Panc1 (cell line): ENCODE results near the gene HAX1. TPM values are rescaled to one million over a fixed set of nuclear protein-coding genes. Genes with fewer than 3 reads are reported as not detected.

Experiments used
- ATAC-seq: fragments of 200-7000 bp; cut with Tn5 transposase; 2 replicates; pipeline ENCODE4 v1.9.1; 2020; ENCODE audit warnings: mild to moderate bottlenecking, moderate library complexity
- BruUV-seq: library from RNA; stranded (reverse); fragments of 400-500 nt; replicated peaks from 2 replicates; lab custom pipeline; 2021; lab: Mats Ljungman, UMichigan
- CTCF ChIA-PET: fragments of 300-600 bp; sonication (Branson Sonifier 250); formaldehyde crosslinking; loops from one replicate; lab custom pipeline; 2022; ENCODE audit warnings: antibody characterized with exemption; lab: Charles Lee
- POLR2A ChIA-PET: fragments of 300-600 bp; sonication (Branson Sonifier 250); formaldehyde crosslinking; loops from one replicate; lab custom pipeline; 2022; ENCODE audit warnings: antibody characterized with exemption; lab: Charles Lee
- DNase-seq: peaks from one replicate; pipeline ENCODE4 v3.0.0-alpha.2; 2010; ENCODE audit warnings: low read depth, low spot score
- H3K27ac ChIP-seq: 2 replicates; pipeline ENCODE4 v1.5.1; 2011; ENCODE audit warnings: mild to moderate bottlenecking, low read length, inconsistent platforms
- H3K27me3 ChIP-seq: fragments of 200-500 bp; sonication (Bioruptor generic); 2 replicates; pipeline ENCODE4 v1.6.0; 2014; ENCODE audit warnings: low read length, inconsistent platforms; ENCODE audit not compliant: control insufficient read depth, insufficient read depth
- H3K36me3 ChIP-seq: fragments of 200-500 bp; sonication (Bioruptor generic); 2 replicates; pipeline ENCODE4 v1.5.1; 2014; ENCODE audit warnings: inconsistent platforms, mild to moderate bottlenecking, low read length, moderate library complexity; ENCODE audit not compliant: control insufficient read depth, insufficient read depth
- H3K4me1 ChIP-seq: 2 replicates; pipeline ENCODE4 v1.5.1; 2011; ENCODE audit warnings: inconsistent platforms, mild to moderate bottlenecking, low read length, moderate library complexity; ENCODE audit not compliant: control insufficient read depth, insufficient read depth
- H3K4me3 ChIP-seq, 2 experiments: 2 replicates each; pipeline ENCODE4 v1.5.1; 2011 to 2012; ENCODE audit warnings: low read depth in 2 of 2, low read length in 2 of 2, mild to moderate bottlenecking in 2 of 2, inconsistent platforms in 1 of 2, moderate library complexity in 1 of 2
- H3K9me3 ChIP-seq: fragments of 200-500 bp; sonication (Bioruptor generic); 2 replicates; pipeline ENCODE4 v1.5.1; 2014; ENCODE audit warnings: low read depth, mild to moderate bottlenecking, inconsistent platforms, low read length, moderate library complexity; ENCODE audit not compliant: control insufficient read depth, insufficient read depth
- POLR2AphosphoS5 ChIP-seq: IDR thresholded peaks from 2 replicates; pipeline ENCODE4 v1.6.1; 2012; ENCODE audit warnings: mild to moderate bottlenecking, low read depth, low read length, moderate library complexity
- SIN3A ChIP-seq: IDR thresholded peaks from 2 replicates; pipeline ENCODE4 v1.6.1; 2012; ENCODE audit warnings: low read depth, mild to moderate bottlenecking, low read length, moderate library complexity, borderline replicate concordance; ENCODE audit not compliant: insufficient read depth
- TCF7L2 ChIP-seq: IDR thresholded peaks from 2 replicates; pipeline ENCODE4 v1.6.1; 2011; ENCODE audit warnings: mild to moderate bottlenecking, low read depth, low read length, inconsistent platforms
- in situ Hi-C: cut with HindIII; loops from 2 replicates; pipeline ENCODE4 v1.10.0; 2016; ENCODE audit warnings: low sequenced_read_pairs, low pct_unique_long_range_greater_than_20kb
- intact Hi-C: fragments of 100-400 bp; cut with micrococcal nuclease; formaldehyde crosslinking; loops from one replicate; pipeline ENCODE4 v1.10.0; 2022; ENCODE audit not compliant: unreplicated experiment
- total RNA-seq: library from RNA; stranded (reverse); gene quantifications from one replicate; pipeline ENCODE4 v1.2.1, GENCODE V29; 2021; ENCODE audit not compliant: unreplicated experiment
- TF ChIP-seq, protein P1 (sequence below): fragments of 450-650 bp; IDR thresholded peaks from 2 replicates; pipeline ENCODE4 v1.5.1; 2017; ENCODE audit warnings: mild to moderate bottlenecking
- TF ChIP-seq, protein P2 (sequence below), 2 experiments: IDR thresholded peaks; 2 replicates each; pipeline ENCODE4 v1.6.1; 2011 to 2012; ENCODE audit warnings: low read depth in 2 of 2, control low read depth in 1 of 2, low read length in 1 of 2, mild to moderate bottlenecking in 1 of 2, moderate library complexity in 1 of 2; ENCODE audit not compliant: insufficient read depth in 1 of 2

The HAX1 gene
- total RNA-seq, 1 experiment from 2014 or later: 110 TPM

DNA sequence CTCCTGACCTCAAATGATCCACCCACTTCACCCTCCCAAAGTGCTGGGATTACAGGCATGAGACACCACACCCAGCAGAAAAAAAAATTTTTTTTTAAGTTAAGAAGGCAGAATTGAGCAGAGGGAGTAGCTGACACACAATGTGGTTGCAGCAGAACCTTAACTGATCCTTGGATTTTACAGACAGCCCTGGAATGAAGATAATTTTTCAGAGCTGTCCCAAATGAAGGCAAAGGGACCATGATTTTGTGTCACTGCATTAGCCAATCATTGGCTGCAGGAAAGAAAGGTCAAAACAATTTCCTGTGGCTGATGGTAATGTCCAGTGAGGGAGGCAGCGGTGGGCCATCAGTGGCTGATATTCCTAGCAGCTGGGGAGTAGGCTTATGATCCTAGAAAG lies 29.2 kb downstream of the HAX1 start:
- no peaks in the 10 kb centered on the region for H3K36me3 ChIP-seq
- no TSS peak for BruUV-seq
- no peaks in the 10 kb centered on the region for H3K9me3 ChIP-seq
- no peak overlapping the region for H3K27ac ChIP-seq
- no peak for ATAC-seq
- CTCF ChIA-PET: no interaction called here
- no peaks in the 10 kb centered on the region for H3K27me3 ChIP-seq
- intact Hi-C loops: no loop called here
- in situ Hi-C loops: no loop called here
- TF ChIP-seq, protein P1, sequence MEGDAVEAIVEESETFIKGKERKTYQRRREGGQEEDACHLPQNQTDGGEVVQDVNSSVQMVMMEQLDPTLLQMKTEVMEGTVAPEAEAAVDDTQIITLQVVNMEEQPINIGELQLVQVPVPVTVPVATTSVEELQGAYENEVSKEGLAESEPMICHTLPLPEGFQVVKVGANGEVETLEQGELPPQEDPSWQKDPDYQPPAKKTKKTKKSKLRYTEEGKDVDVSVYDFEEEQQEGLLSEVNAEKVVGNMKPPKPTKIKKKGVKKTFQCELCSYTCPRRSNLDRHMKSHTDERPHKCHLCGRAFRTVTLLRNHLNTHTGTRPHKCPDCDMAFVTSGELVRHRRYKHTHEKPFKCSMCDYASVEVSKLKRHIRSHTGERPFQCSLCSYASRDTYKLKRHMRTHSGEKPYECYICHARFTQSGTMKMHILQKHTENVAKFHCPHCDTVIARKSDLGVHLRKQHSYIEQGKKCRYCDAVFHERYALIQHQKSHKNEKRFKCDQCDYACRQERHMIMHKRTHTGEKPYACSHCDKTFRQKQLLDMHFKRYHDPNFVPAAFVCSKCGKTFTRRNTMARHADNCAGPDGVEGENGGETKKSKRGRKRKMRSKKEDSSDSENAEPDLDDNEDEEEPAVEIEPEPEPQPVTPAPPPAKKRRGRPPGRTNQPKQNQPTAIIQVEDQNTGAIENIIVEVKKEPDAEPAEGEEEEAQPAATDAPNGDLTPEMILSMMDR: no peak
- TF ChIP-seq SIN3A (no peak), POLR2AphosphoS5 (no peak), TCF7L2 (no peak)
- TF ChIP-seq, protein P2, sequence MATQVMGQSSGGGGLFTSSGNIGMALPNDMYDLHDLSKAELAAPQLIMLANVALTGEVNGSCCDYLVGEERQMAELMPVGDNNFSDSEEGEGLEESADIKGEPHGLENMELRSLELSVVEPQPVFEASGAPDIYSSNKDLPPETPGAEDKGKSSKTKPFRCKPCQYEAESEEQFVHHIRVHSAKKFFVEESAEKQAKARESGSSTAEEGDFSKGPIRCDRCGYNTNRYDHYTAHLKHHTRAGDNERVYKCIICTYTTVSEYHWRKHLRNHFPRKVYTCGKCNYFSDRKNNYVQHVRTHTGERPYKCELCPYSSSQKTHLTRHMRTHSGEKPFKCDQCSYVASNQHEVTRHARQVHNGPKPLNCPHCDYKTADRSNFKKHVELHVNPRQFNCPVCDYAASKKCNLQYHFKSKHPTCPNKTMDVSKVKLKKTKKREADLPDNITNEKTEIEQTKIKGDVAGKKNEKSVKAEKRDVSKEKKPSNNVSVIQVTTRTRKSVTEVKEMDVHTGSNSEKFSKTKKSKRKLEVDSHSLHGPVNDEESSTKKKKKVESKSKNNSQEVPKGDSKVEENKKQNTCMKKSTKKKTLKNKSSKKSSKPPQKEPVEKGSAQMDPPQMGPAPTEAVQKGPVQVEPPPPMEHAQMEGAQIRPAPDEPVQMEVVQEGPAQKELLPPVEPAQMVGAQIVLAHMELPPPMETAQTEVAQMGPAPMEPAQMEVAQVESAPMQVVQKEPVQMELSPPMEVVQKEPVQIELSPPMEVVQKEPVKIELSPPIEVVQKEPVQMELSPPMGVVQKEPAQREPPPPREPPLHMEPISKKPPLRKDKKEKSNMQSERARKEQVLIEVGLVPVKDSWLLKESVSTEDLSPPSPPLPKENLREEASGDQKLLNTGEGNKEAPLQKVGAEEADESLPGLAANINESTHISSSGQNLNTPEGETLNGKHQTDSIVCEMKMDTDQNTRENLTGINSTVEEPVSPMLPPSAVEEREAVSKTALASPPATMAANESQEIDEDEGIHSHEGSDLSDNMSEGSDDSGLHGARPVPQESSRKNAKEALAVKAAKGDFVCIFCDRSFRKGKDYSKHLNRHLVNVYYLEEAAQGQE (IDR thresholded peaks at IDR 0.05; ENCODE audit: insufficient read depth in 1 of 2, low read depth in 2 of 2, low read length in 1 of 2): no peak
- POLR2A ChIA-PET: no interaction called here
- no peak overlapping the region for H3K4me3 ChIP-seq
- no peaks in the 10 kb centered on the region for H3K4me1 ChIP-seq
- no peak for DNase-seq

DNA sequence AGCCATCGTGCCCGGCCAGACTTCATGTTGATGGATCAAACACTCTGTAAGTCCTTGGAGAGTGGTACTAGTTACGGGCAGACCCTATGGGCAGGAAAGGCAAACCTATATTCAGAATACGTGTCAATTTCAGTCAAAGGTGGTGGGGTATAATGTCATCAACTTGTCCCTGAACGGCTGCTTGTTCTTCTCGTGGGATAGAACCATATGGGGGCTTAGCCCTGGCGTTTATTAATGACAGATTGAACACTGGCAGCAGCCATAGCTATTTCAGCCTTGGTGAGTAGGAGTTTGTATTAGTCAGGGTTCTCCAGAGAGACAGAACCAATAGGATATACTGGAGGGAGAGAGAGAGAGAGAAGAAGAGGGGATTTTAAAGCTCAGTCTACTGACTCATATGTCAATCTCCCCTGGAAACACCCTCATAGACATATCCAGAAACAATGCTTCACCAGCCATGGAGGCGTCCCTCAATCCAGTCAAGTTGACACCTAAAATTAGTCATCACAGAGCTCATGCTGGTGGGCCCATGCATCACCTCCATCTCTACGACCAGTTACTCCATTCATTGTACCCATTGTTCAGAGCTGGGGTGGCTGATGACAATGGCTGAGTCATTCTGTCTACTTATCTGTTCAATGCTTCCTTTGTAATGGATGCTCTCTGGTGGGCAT lies 32.4 kb downstream of the HAX1 start:
- POLR2A ChIA-PET: no interaction called here
- Histone ChIP-seq H3K27ac (no peak overlapping the region), H3K9me3 (no peaks in the 10 kb centered on the region), H3K4me1 (no peaks in the 10 kb centered on the region), H3K4me3 (no peak overlapping the region), H3K36me3 (no peaks in the 10 kb centered on the region), H3K27me3 (no peaks in the 10 kb centered on the region)
- in situ Hi-C loops: no loop called here
- TF ChIP-seq, protein P2 (IDR thresholded peaks at IDR 0.05; ENCODE audit: insufficient read depth in 1 of 2, low read depth in 2 of 2, low read length in 1 of 2): no peak
- TF ChIP-seq, protein P1: no peak
- no peak for TF ChIP-seq TCF7L2
- CTCF ChIA-PET: no interaction called here
- DNase-seq: no peak
- intact Hi-C loops: no loop called here
- no peak; the same call in 1 of the 2 replicates for ATAC-seq
- no TSS peak for BruUV-seq
